ENCODE data around the gene AKT2.

Gene AKT2

GRCh38 chr19:40249781-40250180 is 35.4 kb downstream of the AKT2 start:
- TF ChIP-seq CEBPB (IDR thresholded peaks at IDR 0.05) (no peak), TCF12 (IDR thresholded peaks at IDR 0.05; ENCODE audit: low read depth) (no peak), TAF1 (IDR thresholded peaks at IDR 0.05; ENCODE audit: low read depth) (no peak), CREB1 (IDR thresholded peaks at IDR 0.05; ENCODE audit: low read depth) (no peak), MAX (IDR thresholded peaks at IDR 0.05) (no peak), EGR1 (IDR thresholded peaks at IDR 0.05) (no peak), ZBTB7A (IDR thresholded peaks at IDR 0.05; ENCODE audit: low read depth) (no peak), TEAD4 (IDR thresholded peaks at IDR 0.05) (no peak), YY1 (IDR thresholded peaks at IDR 0.05; ENCODE audit: low read depth) (no peak), REST (IDR thresholded peaks at IDR 0.05; ENCODE audit: low read depth) (no peak), EP300 (IDR thresholded peaks at IDR 0.05; ENCODE audit: borderline replicate concordance) (no peak), USF1 (IDR thresholded peaks at IDR 0.05) (no peak)

- TF ChIP-seq EGR1 (IDR thresholded peaks at IDR 0.05): no peak
- no peak for TF ChIP-seq TAF1 (IDR thresholded peaks at IDR 0.05; ENCODE audit: low read depth)
- no peak for TF ChIP-seq USF1 (IDR thresholded peaks at IDR 0.05)
- no peak for TF ChIP-seq CREB1 (IDR thresholded peaks at IDR 0.05; ENCODE audit: low read depth)
Observed at GRCh38 chr19:40249201-40249600, 35.9 kb downstream of the AKT2 start.

GRCh38 chr19:40247735-40248262 is 37.3 kb downstream of the AKT2 start:
- TF ChIP-seq TCF12 (IDR thresholded peaks at IDR 0.05; ENCODE audit: low read depth) (no peak), EP300 (IDR thresholded peaks at IDR 0.05; ENCODE audit: borderline replicate concordance) (no peak), CEBPB (IDR thresholded peaks at IDR 0.05) (no peak), RAD21 (IDR thresholded peaks at IDR 0.05; ENCODE audit: low read depth) (no peak), ZBTB7A (IDR thresholded peaks at IDR 0.05; ENCODE audit: low read depth) (no peak), NFIC (IDR thresholded peaks at IDR 0.05) (no peak)

GRCh38 chr19:40247178-40247577 is 38.0 kb downstream of the AKT2 start:
- TF ChIP-seq REST (IDR thresholded peaks at IDR 0.05; ENCODE audit: low read depth) (no peak), TCF12 (IDR thresholded peaks at IDR 0.05; ENCODE audit: low read depth) (no peak), CREB1 (IDR thresholded peaks at IDR 0.05; ENCODE audit: low read depth) (no peak)

- TF ChIP-seq NFIC (IDR thresholded peaks at IDR 0.05) (no peak), MAX (IDR thresholded peaks at IDR 0.05) (no peak), EP300 (IDR thresholded peaks at IDR 0.05; ENCODE audit: borderline replicate concordance) (no peak), CEBPB (IDR thresholded peaks at IDR 0.05) (no peak), RAD21 (IDR thresholded peaks at IDR 0.05; ENCODE audit: low read depth) (no peak), EGR1 (IDR thresholded peaks at IDR 0.05) (no peak), ZBTB7A (IDR thresholded peaks at IDR 0.05; ENCODE audit: low read depth) (no peak), TAF1 (IDR thresholded peaks at IDR 0.05; ENCODE audit: low read depth) (no peak), FOXM1 (IDR thresholded peaks at IDR 0.05; ENCODE audit: borderline replicate concordance, low read depth) (no peak), YY1 (IDR thresholded peaks at IDR 0.05; ENCODE audit: low read depth) (no peak), REST (IDR thresholded peaks at IDR 0.05; ENCODE audit: low read depth) (no peak), TCF12 (IDR thresholded peaks at IDR 0.05; ENCODE audit: low read depth) (no peak), CREB1 (IDR thresholded peaks at IDR 0.05; ENCODE audit: low read depth) (no peak), TEAD4 (IDR thresholded peaks at IDR 0.05) (no peak), USF1 (IDR thresholded peaks at IDR 0.05) (no peak)
Observed at GRCh38 chr19:40246292-40247073, 38.7 kb downstream of the AKT2 start.

All from Ishikawa (cell line).